HCT116 (cell line): Measurements from ENCODE around the gene AMD1. TPM values are rescaled to one million over a fixed set of nuclear protein-coding genes. Genes with fewer than 3 reads are reported as not detected.

Source experiments
- total RNA-seq: library from RNA; stranded (reverse); gene quantifications from one replicate; pipeline ENCODE4 v1.2.1, GENCODE V29; 2021; ENCODE audit not compliant: unreplicated experiment

The AMD1 gene
- total RNA-seq, 1 experiment from 2014 or later, result 71.4 TPM

Other genes with a start within 250 kb of the AMD1 start
- gene CDK19, start 59.3 kb upstream of the AMD1 start, total RNA-seq, result 20.0 TPM
- gene GTF3C6, start 83.9 kb downstream of the AMD1 start, total RNA-seq, result 32.0 TPM
- 55.9 TPM for gene RPF2, start 107.3 kb downstream of the AMD1 start, total RNA-seq
- 8.3 TPM for gene SLC16A10, start 212.7 kb downstream of the AMD1 start, total RNA-seq